ENCODE data around the gene EMD. TPM values are rescaled to one million over a fixed set of nuclear protein-coding genes. Genes with fewer than 3 reads are reported as not detected.

Gene EMD
- total RNA-seq, 1 donor from 2014 or later = 64.1 TPM

GRCh38 chrX:154412468-154412867, 33.4 kb downstream of the EMD start:
- no peak for DNase-seq (ENCODE audit: extremely low read depth, low read depth, low spot score)

- no peak for DNase-seq (ENCODE audit: extremely low read depth, low read depth, low spot score)
Measured at GRCh38 chrX:154413142-154413541, 34.0 kb downstream of the EMD start.

- DNase-seq (ENCODE audit: extremely low read depth, low read depth, low spot score) = no peak
Measured at GRCh38 chrX:154417157-154417556, 38.1 kb downstream of the EMD start.

GRCh38 chrX:154419189-154419588, 40.1 kb downstream of the EMD start:
- DNase-seq (ENCODE audit: extremely low read depth, low read depth, low spot score) = no peak

- DNase-seq (ENCODE audit: extremely low read depth, low read depth, low spot score) = no peak
Measured at GRCh38 chrX:154419688-154420401, 40.8 kb downstream of the EMD start.

GRCh38 chrX:154420402-154420756, 41.3 kb downstream of the EMD start:
- no peak for DNase-seq (ENCODE audit: extremely low read depth, low read depth, low spot score)

- no peak for DNase-seq (ENCODE audit: extremely low read depth, low read depth, low spot score)
Measured at GRCh38 chrX:154426916-154427770, 48.0 kb downstream of the EMD start.

- DNase-seq (ENCODE audit: extremely low read depth, low read depth, low spot score) = peak; percentile 34
Measured at GRCh38 chrX:154428176-154429171, 49.4 kb downstream of the EMD start, which contains the start of gene ATP6AP1. TSS of gene ATP6AP1 (plus strand) at chrX:154428677. CDS start at chrX:154428693, 16 bp downstream.

- no peak for DNase-seq (ENCODE audit: extremely low read depth, low read depth, low spot score)
Measured at GRCh38 chrX:154429711-154430110, 50.6 kb downstream of the EMD start.

GRCh38 chrX:154430479-154430878, 51.4 kb downstream of the EMD start:
- DNase-seq (ENCODE audit: extremely low read depth, low read depth, low spot score) = no peak

GRCh38 chrX:154430916-154431315, 51.8 kb downstream of the EMD start:
- no peak for DNase-seq (ENCODE audit: extremely low read depth, low read depth, low spot score)

Other genes starting within 250 kb of the EMD start
- not detected in 2 replicates for gene OPN1LW, start 235.1 kb upstream of the EMD start, total RNA-seq
- gene OPN1MW, start 196.7 kb upstream of the EMD start, total RNA-seq = not detected in 2 replicates
- gene OPN1MW2, start 159.5 kb upstream of the EMD start, total RNA-seq = not detected in 2 replicates
- not detected in 2 replicates for gene OPN1MW3, start 121.7 kb upstream of the EMD start, total RNA-seq
- gene TEX28, start 84.2 kb upstream of the EMD start, total RNA-seq = not detected in 2 replicates
- gene TKTL1, start 83.5 kb upstream of the EMD start, total RNA-seq = not detected in 2 replicates
- gene FLNA, start 4.7 kb upstream of the EMD start, total RNA-seq = 2,158 and 2,243 TPM in 2 replicates
- gene RPL10, start 19.1 kb downstream of the EMD start, total RNA-seq = 5,051 and 8,288 TPM in 2 replicates
- 71.8 and 97.7 TPM in 2 replicates for gene DNASE1L1, start 30.0 kb downstream of the EMD start, total RNA-seq
- 37.7 and 75.2 TPM in 2 replicates for gene TAFAZZIN, start 32.2 kb downstream of the EMD start, total RNA-seq
- 115 and 164 TPM in 2 replicates for gene ATP6AP1, start 49.4 kb downstream of the EMD start, total RNA-seq
- 84.3 and 115 TPM in 2 replicates for gene GDI1, start 57.9 kb downstream of the EMD start, total RNA-seq
- 78.8 and 92.5 TPM in 2 replicates for gene FAM50A, start 64.8 kb downstream of the EMD start, total RNA-seq
- gene PLXNA3, start 79.0 kb downstream of the EMD start, total RNA-seq = 25.4 and 29.2 TPM in 2 replicates
- gene LAGE3, start 100.0 kb downstream of the EMD start, total RNA-seq = 28.0 and 28.9 TPM in 2 replicates
- gene UBL4A, start 107.3 kb downstream of the EMD start, total RNA-seq = 41.1 TPM in 2 replicates
- gene SLC10A3, start 111.3 kb downstream of the EMD start, total RNA-seq = 31.8 and 33.3 TPM in 2 replicates
- gene FAM3A, start 136.9 kb downstream of the EMD start, total RNA-seq = 35.4 and 36.4 TPM in 2 replicates
- gene G6PD, start 167.6 kb downstream of the EMD start, total RNA-seq = 81.1 and 102 TPM in 2 replicates
- 13.5 and 18.8 TPM in 2 replicates for gene IKBKG, start 168.3 kb downstream of the EMD start, total RNA-seq
- gene CTAG1A, start 205.8 kb downstream of the EMD start, total RNA-seq = not detected in 2 replicates
- not detected in 2 replicates for gene CTAG1B, start 240.0 kb downstream of the EMD start, total RNA-seq